Muscle of arm (tissue), 12 donors: Measurements from ENCODE around the gene CCL8. TPM values are rescaled to one million over a fixed set of nuclear protein-coding genes. Genes with fewer than 3 reads are reported as not detected.
A peak's percentile ranks its signal among the peaks of the same experiment; 100 is the strongest.
"Not testable (repeated sequence)": the region's sequence is repeated elsewhere in the genome, so short reads cannot be mapped to it uniquely, and the experiment has no call there.

Source experiments
- DNase-seq: peaks from one replicate; pipeline ENCODE4 v3.0.0-alpha.2; 2013
- polyA plus RNA-seq, 12 donors: library from polyadenylated mRNA; unstranded; fragments of 120-200 nt; gene quantifications; one replicate each; pipeline ENCODE4 v1.2.1, GENCODE V29; 2013; ENCODE audit not compliant: insufficient read length in 12 of 12

Gene CCL8
- polyA plus RNA-seq, 12 donors, result 0.44 to 1.3 (median 0.92) TPM; not detected in 2

GRCh38 chr17:34312080-34312479 is 7.2 kb upstream of the CCL8 start:
- no peak for DNase-seq

GRCh38 chr17:34313164-34313563 is 6.1 kb upstream of the CCL8 start:
- DNase-seq, result no peak

- DNase-seq, result peak; percentile 36
These were observed 5.0 kb upstream of the CCL8 start for GRCh38 chr17:34314279-34314678.

GRCh38 chr17:34318474-34318873 is 761 bp upstream of the CCL8 start:
- no peak for DNase-seq

- DNase-seq, result no peak
These were observed 2.7 kb downstream of the CCL8 start for GRCh38 chr17:34321964-34322363.

GRCh38 chr17:34327580-34327979 is 8.3 kb downstream of the CCL8 start:
- DNase-seq, result not testable (repeated sequence)

- DNase-seq, result no peak
These were observed 18.5 kb downstream of the CCL8 start for GRCh38 chr17:34337701-34338100.

GRCh38 chr17:34339138-34339770 is 20.0 kb downstream of the CCL8 start:
- DNase-seq, result no peak

- DNase-seq, result no peak
These were observed 22.7 kb downstream of the CCL8 start for GRCh38 chr17:34341916-34342315.

- no peak for DNase-seq
These were observed 27.8 kb downstream of the CCL8 start for GRCh38 chr17:34347063-34347462.

GRCh38 chr17:34349751-34350150 is 30.5 kb downstream of the CCL8 start:
- no peak for DNase-seq

- DNase-seq, result no peak
These were observed 31.9 kb downstream of the CCL8 start for GRCh38 chr17:34351096-34351495.

- DNase-seq, result no peak
These were observed 33.0 kb downstream of the CCL8 start for GRCh38 chr17:34352191-34352590.

GRCh38 chr17:34354637-34355036 is 35.4 kb downstream of the CCL8 start:
- no peak for DNase-seq

- DNase-seq, result no peak
These were observed 37.0 kb downstream of the CCL8 start, which contains the start of gene CCL13 for GRCh38 chr17:34356194-34356593. Gene CCL13 (plus strand): TSS chr17:34356480. CDS start chr17:34356527, 47 bp downstream.

- DNase-seq, result no peak
These were observed 38.2 kb downstream of the CCL8 start for GRCh38 chr17:34357398-34357797.

- no peak for DNase-seq
These were observed 39.4 kb downstream of the CCL8 start for GRCh38 chr17:34358631-34359030.

- DNase-seq, result no peak
These were observed 41.5 kb downstream of the CCL8 start for GRCh38 chr17:34360601-34361270.

GRCh38 chr17:34361478-34362061 is 42.3 kb downstream of the CCL8 start:
- peak; percentile 84 for DNase-seq

- no peak for DNase-seq
These were observed 44.0 kb downstream of the CCL8 start, which contains the start of gene CCL1 for GRCh38 chr17:34363183-34363661. Gene CCL1 (minus strand): TSS chr17:34363233. CDS start chr17:34363161, 72 bp downstream.

GRCh38 chr17:34364751-34365150 is 45.5 kb downstream of the CCL8 start:
- no peak for DNase-seq

- DNase-seq, result no peak
These were observed 46.1 kb downstream of the CCL8 start for GRCh38 chr17:34365340-34365739.

- DNase-seq, result no peak
These were observed 46.8 kb downstream of the CCL8 start for GRCh38 chr17:34366010-34366409.
